Left colon (tissue), 2 donors: ENCODE results near the gene NNAT. TPM values are rescaled to one million over a fixed set of nuclear protein-coding genes. Genes with fewer than 3 reads are reported as not detected.

Experiments used
- ATAC-seq: fragments of 200-7000 bp; cut with Tn5 transposase; one replicate; pipeline ENCODE4 v1.9.1; 2020; ENCODE audit warnings: mild to moderate bottlenecking, moderate library complexity
- DNase-seq, 2 donors: peaks; one replicate each; pipeline ENCODE4 v3.0.0-alpha.2; 2020
- intact Hi-C, 2 donors: fragments of 100-400 bp; cut with DNase I in 1 of 2; cut with micrococcal nuclease in 1 of 2; formaldehyde crosslinking; loops; one replicate each; pipeline versions ENCODE4 v1.11.2 to v1.14.0; 2022; cut with DNase I, micrococcal nuclease
- total RNA-seq, 2 donors: library from RNA; stranded (reverse); fragmentation: NEBNext Ultra II Directional; extraction: Animal tissue kit (Norgen Biotek cat#: 25700); gene quantifications; one replicate each; pipeline ENCODE4 v1.2.1, GENCODE V29; 2021
- donor health status: DM: no; HTN: no; CAD: no.
- donor health status: DM: yes; HTN: yes; CAD: no.

Gene NNAT
- total RNA-seq, 2 donors from 2014 or later: 3.4 TPM; not detected in 1

DNA sequence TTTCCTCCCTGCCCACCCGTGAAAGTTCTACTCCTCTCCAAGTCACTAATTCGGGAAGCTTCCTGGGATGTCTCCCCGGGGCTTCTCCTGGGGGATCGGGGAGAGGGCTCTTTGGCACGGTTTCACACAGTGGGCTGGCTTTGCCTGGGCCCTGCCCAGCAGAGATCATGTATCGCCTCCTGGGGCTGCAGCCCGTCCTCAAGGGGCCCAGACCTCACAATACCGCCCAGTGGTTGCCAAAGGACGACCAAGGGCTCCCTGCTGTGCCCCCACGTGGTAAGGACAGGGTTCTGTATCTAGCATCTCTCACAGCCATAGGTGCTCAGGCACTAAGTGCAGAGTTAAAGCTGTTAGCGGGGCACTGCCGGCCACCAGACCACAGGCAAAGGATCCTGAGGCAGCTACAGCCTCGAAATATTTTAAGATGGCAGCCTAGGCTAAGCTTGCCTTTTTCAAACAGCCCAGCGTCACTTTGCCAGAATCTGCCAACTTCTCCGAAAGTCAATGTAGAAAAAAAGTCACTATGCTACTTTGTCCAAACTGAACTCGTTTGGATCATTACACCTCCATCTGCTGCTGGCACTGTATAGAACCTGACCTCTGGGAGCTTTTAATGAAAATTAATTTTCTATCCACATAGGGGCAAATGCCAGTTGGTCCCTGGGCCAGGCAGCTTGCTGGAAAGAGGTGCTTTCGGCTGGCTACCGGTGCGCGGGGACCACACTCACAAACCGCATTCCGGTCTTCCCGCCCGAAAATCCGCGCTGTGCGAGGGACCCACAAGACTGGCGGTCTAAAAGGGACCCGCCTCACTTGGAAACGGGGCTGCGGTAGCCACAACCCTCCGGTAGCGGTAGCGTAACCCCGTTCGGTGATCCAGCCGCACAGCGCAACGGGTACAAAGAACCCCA lies 1.3 kb upstream of the NNAT start:
- intact Hi-C loops: loop anchor here in 1 of 2 donors (10.0 kb wide), 2 partner anchors 125 to 325 kb away; no protein-coding TSS in a partner anchor
- DNase-seq: no peak
- ATAC-seq: no peak

DNA sequence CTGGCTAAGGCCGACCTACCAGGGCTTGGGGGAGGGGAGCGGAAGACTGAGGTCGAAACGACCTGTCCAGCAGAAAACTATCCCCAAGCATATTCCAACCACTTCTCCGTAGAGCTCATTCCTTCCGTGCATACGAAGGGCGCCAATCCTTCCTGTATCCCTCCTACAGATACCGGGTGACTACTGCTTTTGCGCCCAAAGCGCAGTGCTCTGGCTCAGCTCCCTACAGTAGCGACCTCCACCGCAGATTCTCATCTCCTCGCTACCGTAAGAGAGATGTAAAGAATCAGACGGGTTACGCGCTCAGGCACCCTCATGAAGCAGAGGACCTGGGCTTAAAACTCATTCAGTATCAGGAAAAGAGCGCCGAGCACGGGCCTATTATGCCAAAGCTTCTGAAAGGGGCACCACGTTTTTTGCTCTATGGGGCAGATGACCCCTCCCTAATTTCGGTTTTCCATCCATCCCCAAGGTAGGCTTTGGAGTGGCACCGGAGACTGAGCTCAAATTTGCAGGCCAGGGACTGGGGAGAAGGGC lies 563 bp upstream of the NNAT start:
- ATAC-seq (no peak), DNase-seq (no peak)
- intact Hi-C loops: loop anchor here in 1 of 2 donors (10.0 kb wide), 1 partner anchor 126 kb away; no protein-coding TSS in a partner anchor

DNA sequence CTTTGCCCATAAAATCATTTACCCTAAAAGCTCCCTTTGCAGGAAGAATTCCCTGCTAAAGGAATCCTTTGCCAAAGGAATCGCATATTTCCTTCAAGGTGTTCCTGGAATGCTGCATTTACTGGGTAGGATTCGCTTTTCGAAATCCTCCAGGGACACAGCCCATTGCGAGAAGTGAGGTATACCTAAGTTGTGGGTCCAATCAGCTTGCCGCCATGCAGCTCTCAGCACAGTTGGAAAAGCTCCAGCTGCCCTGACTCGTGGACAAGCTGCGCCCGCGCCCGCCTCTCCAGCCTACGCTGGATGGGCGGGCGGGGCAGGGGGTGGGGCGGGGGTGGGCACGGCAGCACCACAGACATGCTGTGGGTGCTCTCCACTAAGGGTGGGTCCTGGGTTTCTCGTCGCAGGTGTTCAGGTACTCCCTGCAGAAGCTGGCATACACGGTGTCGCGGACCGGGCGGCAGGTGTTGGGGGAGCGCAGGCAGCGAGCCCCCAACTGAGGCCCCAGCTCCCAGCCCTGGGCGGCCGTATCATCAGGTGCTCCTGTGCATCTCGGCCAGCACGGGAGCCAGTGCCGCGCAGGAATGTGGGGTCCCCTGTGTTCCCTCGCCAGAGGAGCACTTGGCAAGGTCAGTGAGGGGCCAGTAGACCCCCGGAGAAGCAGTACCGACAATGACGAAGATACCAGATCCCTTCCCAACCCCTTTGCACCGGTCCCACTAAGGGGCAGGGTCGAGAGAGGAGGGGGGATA lies 1.4 kb downstream of the NNAT start:
- intact Hi-C loops: loop anchor here in 1 of 2 donors (10.0 kb wide), 1 partner anchor 128 kb away; no protein-coding TSS in a partner anchor
- DNase-seq: peak; percentile 84 to 88
- ATAC-seq: peak; percentile 56

DNA sequence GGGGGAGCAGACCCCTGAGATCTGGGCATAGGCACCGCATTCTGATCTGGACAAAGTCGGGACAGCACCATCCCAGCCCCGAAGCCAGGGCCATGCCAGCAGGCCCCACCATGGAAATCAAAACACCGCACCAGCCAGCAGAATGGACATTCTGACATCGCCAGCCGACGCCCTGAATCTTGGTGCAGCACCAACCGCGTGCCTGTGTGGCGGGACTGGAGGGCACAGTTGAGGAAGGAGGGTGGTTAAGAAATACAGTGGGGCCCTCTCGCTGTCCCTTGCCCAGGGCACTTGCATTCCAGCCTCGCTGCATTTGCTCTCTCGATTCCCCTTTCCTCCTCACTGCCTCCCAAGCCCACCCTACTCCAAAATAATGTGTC lies 2.0 kb downstream of the NNAT start:
- intact Hi-C loops: loop anchor here in 1 of 2 donors (10.0 kb wide), 1 partner anchor 128 kb away; no protein-coding TSS in a partner anchor
- DNase-seq (peak in 1 of 2 donors; percentile 30), ATAC-seq (no peak)

DNA sequence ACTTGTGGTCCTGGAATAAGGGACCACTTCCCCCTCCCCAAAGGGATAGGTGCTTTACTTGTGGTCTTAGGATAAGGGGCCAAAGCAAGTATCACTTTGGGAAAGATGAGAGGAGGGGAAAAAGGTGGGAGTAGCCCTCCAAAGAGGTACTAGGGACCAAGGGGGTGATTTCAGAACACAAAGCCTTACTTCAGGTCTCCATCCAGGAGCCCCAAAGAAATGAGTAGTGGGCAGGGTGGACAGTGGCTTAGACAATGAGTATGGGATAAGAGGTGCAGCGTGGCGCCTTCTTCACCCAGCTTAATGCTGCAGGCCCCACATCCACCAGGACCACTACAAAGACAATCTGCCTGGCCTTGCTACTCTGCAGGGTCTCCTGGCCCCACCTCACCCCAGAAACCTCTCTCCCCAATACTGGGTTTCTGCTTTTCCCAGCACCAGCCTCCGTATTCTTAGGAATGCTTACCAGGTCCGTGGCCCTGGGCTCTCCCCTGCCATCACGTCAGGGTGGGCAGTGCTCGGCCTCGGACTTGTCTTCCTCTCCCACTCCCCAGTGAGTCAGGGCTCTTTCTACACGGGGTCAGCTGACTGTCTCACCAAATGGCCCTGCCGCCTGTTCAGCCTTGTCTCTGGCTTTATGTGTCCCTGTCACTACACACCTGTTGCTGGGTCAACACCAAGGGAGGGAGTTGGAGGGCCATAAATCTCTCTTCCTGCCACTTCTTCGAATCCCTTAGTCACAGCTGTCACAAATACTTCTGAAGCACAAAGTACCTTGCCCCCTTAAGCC lies 3.1 kb downstream of the NNAT start:
- ATAC-seq (peak; percentile 57), DNase-seq (peak; percentile 57 to 80)
- intact Hi-C loops: loop anchor here in 1 of 2 donors (10.0 kb wide), 1 partner anchor 129 kb away; no protein-coding TSS in a partner anchor

DNA sequence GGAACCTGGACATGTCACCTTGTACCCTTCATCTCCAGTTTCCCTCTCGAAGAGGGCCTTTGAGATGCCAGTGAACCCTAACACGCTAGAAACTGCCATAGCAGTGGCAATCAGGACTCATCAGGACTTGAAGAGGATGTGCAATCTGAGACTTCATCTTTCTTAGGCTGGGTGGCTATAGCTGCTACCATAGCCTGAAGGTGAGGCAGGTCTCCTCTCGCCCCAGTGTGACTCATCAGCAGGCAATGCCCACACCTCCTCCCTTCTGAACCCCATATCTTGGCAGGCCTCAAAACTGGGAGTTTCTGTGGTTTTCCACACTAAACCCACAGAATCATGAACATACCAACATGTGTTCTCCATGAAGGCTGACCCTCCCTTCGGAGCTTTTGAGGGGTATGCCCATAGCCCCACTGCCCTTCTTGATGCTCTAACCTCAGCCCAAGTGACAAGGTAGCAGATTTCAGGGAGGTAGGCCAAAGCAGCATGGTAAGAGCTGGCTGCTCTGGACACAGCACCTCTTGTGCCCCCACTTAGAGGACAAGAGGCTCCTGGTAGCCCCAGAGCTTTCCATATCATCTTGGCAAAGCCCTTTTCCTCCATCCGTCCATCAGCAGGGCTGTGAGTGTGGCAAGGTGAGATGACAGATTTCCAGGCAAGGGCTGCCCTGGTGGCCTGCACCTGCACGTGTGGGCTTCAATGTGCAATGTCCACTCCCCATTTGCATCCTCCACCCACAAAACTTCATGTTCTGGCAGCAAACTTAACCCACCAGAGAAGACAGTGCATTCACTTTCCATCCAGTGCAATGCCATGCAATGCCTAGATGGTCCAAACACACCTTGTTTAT lies 4.0 kb downstream of the NNAT start:
- no peak for ATAC-seq
- intact Hi-C loops: loop anchor here in 1 of 2 donors (10.0 kb wide), 1 partner anchor 130 kb away; no protein-coding TSS in a partner anchor
- DNase-seq: no peak

DNA sequence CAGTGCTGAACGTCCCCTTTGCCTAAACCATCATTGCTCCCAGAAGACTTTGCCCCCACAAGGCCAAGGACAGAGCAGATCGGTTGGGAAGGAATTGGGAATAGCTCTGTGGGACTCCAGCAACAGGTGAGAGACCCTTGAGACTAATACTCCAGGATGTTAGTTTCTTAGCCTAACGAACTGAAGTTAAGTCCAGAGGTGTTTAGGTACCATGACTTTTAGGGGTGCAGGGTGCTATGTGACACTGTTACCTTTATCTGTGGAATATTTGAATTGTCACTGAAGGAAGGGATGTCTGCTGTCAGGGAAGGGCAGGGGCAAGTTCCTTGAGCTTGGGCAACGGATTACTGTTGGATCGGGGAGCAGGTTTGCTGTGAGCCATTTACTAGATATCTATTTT lies 4.8 kb downstream of the NNAT start:
- DNase-seq: no peak
- no peak for ATAC-seq
- intact Hi-C loops: loop anchor here in 1 of 2 donors (10.0 kb wide), 1 partner anchor 131 kb away; no protein-coding TSS in a partner anchor

DNA sequence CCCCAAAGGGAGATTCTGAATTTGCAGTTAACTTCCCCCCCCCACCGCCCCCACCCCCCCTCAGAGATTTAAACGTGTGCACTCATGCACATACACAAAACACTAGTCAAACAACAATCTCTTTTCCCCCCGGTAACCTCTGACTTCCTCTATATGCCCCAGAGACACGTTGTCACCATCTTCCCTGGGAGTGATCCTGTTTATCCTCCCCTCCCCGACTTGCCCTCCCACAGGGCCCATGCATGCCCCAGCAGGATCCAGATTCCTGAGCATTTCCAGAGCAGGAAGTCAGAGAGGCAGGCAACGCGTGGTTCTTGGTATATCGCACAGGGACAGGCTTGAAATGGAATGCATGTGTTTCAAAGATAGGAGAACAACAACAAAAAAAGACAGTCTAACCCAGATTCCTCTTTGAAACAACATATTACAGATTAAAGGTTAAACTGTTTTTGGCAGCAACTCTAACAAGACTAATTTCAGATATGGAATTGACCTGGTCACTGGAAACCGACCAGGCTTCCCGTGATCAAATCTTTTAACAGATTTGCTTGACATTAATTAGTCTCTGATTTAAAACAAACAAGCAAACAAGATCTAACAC lies 5.3 kb downstream of the NNAT start:
- ATAC-seq: peak; percentile 21
- peak; percentile 54 to 61 for DNase-seq
- intact Hi-C loops: loop anchor here in 1 of 2 donors (10.0 kb wide), 1 partner anchor 132 kb away; no protein-coding TSS in a partner anchor

DNA sequence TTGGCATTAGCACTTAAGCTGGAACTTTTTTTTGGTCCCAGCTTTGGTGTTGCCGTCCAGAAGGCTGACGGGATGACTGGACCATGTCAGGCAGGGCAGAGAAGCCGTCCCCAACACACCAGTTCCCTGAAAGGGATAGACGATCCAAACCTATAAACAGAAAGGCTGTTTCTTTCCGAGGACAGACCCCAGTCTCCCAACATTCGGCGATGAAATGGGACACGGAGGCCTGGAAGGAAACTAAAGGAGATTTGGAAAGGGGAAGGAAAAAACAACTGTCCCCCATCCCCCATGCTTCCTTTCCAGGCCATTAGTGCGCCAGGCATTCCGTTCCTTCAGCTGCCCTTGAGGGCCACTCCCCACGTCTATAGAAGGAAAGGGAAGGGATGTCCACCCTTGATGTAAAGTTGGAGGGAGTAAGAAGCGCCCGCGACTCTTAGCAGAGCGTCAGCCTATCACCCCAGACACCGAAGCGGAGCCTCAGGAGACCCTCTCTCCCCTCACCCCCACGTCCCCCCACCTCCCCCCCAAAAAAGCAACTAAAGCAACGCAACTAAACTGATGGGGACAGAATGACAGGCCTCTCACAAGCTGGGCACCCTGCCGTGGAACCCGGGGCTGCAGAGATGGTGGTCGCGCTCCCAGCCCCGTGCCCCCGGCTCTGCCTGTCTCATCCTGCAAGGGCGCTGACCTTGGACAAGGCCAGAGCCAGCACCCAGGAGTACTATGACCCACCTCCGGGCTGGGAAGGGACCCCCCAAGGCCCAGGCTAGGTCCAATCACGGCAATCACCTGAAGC lies 6.0 kb downstream of the NNAT start:
- intact Hi-C loops: loop anchor here in 1 of 2 donors (10.0 kb wide), 1 partner anchor 132 kb away; no protein-coding TSS in a partner anchor
- DNase-seq: peak in 1 of 2 donors; percentile 42

DNA sequence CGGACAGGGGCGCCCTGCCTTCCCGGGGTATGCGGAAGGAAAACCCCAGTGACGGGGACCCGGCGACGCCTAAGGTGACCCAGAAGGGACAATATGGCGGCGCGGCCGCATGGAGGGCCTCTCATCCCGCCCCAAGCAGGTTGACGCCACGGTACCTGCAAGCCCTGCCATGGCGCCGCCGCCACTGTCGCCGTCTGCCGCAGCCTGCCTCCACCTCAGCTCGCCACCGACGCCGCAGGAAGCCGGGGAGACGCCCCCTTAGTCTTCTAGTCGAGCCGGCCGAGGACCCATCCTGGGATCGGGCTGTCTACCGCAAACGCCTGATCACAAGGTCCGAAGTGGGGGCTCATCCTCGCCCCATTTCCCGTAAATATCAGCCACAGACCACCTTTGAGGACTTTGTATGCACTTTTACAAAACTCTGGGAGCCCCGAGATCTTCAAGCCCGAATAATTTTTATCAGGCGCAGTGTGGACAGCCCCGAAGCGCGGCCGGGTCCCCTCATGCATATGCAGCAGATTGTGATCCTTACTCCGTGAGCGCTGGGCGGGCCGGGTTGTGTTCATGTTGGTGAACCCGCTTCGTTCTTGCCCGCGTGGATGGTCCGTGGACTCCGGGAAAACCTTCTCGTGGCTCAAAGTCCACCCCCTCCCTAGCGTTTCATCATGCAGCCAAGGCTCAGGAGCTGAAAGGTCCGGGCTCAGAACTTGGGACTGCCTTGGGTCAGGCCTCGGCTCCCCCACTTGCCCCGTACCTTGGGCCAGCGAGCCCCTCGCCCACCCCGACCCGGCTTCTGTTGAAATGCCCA lies 6.8 kb downstream of the NNAT start, which contains the start of gene BLCAP:
BLCAP (minus strand) TSS at position 239 of the 808 bp plus-strand sequence. CDS start 8,702 bp downstream, outside the sequence.
- intact Hi-C loops: loop anchor here in 1 of 2 donors (10.0 kb wide), 1 partner anchor 133 kb away; no protein-coding TSS in a partner anchor
- DNase-seq: peak; percentile 94 to 95
- ATAC-seq: peak; percentile 82

More for the DNA sequence above, 6.0 kb downstream of the NNAT start:
- peak; percentile 58 for ATAC-seq

DNA sequence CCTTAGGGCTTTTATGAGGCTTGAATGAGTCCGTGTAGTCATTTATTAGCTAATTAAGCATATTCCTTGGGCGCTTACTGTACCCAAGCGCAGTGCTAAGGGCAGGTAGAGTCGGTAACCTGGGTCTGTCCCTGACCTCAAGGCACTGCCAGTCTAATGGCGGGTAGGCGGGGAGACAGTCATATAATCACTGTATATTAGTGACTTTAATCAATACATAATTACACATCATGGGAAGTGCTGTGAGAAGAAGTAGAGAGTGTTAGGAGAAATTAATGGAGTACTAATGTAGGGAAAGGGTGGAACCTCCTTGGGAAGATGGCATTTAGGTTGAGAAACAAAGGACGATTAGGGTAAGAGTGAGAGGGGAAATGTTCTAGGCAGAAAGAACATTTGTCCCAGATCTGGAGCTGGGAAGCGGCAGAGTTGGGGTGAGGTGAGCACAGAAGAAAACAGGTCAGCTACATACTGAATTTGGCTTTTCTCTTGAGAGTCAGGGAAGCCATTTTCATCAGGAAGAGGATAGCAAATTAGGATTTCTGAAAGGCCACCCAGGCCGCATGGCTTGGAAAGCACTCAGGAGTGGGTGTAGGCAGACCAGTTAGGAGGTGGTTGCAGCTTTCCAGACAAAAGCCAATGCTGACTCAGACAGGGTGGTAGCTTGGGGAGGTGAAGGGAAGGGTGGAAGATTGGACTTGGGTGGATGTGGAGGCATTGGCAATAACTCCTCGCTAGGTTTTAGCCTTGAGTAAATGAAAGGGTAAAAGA lies 7.6 kb downstream of the NNAT start:
- ATAC-seq: no peak
- intact Hi-C loops: loop anchor here in 1 of 2 donors (10.0 kb wide), 1 partner anchor 134 kb away; no protein-coding TSS in a partner anchor
- no peak for DNase-seq

DNA sequence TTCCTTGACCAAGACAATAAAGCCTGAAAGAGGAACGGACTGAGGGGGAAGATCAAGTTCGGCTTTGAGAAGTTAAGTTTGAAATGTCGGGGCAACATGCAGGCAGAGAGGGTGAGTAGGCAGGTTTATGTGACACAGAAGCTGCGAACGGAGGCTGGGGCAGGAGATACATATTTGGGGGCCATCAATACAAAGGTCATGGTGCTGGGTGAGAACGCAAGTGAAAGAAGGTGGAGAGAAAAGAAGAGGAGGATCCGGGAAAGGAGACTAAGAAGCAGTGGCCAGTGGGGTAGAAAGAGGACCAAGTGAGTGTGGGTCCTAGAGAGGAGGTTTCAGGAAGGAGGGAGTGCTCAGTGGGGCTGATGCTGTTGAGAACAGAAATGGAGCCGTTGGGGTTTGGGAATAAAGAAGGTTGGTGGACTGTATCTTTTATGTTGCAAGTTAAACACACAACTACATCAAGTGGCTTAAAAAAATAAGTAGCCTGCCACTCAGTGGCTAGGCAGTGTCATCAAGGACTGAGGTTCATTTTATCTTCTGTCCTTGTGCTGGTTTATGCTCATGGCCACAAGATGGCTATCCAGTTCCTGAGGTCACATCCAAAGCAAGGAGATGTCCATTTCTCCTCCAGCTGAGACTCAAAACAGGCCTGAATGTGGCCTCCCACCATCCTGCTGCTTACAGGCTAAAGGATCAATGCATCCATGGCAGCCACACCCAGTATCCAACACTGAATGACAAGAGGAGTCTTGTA lies 8.3 kb downstream of the NNAT start:
- DNase-seq: no peak
- ATAC-seq: no peak
- intact Hi-C loops: loop anchor here in 1 of 2 donors (10.0 kb wide), 1 partner anchor 135 kb away; no protein-coding TSS in a partner anchor

DNA sequence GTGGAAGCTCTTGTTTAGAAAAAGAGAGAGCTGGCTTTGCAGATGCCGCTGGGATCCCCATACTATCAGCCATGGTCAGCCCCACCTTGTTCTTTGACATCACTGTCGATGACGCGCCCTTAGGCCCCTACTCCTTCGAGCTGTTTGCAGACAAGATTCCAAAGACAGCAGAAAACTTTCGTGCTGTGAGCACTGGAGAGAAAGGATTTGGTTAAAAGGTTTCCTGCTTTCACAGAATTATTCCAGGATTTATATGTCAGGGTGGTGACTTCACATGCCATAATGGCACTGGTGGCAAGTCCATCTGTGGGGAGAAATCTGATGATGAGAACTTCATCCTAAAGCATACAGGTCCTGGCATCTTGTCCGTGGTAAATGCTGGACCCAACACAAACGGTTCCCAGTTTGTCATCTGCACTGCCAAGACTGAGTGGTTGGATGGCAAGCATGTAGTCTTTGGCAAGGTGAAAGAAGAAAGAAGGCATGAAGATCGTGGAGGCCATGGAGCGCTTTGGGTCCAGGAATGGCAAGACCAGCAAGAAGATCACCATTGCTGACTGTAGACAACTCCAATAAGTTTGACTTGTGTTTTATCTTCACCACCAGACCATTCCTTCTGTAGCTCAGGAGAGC lies 9.0 kb downstream of the NNAT start:
- ATAC-seq (no peak), DNase-seq (no peak)

More for the DNA sequence above, 9.0 kb downstream of the NNAT start:
- intact Hi-C loops: loop anchor here (5.0 to 10.0 kb wide), 4 partner anchors 128 to 328 kb away; no protein-coding TSS in a partner anchor
